Measurements from ENCODE around the gene ISY1. TPM values are rescaled to one million over a fixed set of nuclear protein-coding genes. Genes with fewer than 3 reads are reported as not detected.

ISY1 gene
- total RNA-seq, 4 donors from 2014 or later = 19.6 to 34.9 (median 22.3) TPM

DNA sequence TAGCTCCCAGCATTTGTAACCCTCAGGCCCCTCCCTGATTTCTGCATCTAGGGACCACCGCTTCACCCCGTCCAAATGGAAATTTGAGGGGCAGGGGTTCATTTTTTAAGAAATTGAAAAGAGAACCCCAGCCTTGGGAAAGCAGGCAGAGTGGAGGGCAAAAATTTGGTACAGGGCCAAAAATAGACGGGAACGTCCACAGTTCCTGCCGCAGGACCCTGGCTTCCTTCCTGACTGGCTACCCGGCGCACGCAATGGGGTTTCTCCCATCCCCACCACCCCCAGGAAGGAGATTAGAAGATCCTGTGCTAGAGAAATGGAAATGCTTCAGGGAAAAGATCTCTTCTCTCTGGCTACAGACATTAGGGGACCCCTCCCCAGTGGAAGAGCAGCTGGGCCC lies 79.4 kb downstream of the ISY1 start:
- Histone ChIP-seq H3K9me3 (no peaks in the 10 kb centered on the region), H3K27ac (no peak overlapping the region), H3K36me3 (no peaks in the 10 kb centered on the region), H3K4me3 (no peak overlapping the region), H3K27me3 (no peaks in the 10 kb centered on the region), H3K4me1 (no peaks in the 10 kb centered on the region)
- in situ Hi-C loops (cut with MboI; ENCODE audit: low sequenced_read_pairs in 4 of 4) (loop anchor here in 1 of 4 donors (25.0 kb wide), 1 partner anchor 119 kb away; no protein-coding TSS in a partner anchor), intact Hi-C loops (cut with DNase I; ENCODE audit: low total_unique reads) (no loop called here)
- ATAC-seq = no peak
- no peak for DNase-seq
- no peak for TF ChIP-seq POLR2A (IDR thresholded peaks at IDR 0.05)
- TF ChIP-seq, protein P1, sequence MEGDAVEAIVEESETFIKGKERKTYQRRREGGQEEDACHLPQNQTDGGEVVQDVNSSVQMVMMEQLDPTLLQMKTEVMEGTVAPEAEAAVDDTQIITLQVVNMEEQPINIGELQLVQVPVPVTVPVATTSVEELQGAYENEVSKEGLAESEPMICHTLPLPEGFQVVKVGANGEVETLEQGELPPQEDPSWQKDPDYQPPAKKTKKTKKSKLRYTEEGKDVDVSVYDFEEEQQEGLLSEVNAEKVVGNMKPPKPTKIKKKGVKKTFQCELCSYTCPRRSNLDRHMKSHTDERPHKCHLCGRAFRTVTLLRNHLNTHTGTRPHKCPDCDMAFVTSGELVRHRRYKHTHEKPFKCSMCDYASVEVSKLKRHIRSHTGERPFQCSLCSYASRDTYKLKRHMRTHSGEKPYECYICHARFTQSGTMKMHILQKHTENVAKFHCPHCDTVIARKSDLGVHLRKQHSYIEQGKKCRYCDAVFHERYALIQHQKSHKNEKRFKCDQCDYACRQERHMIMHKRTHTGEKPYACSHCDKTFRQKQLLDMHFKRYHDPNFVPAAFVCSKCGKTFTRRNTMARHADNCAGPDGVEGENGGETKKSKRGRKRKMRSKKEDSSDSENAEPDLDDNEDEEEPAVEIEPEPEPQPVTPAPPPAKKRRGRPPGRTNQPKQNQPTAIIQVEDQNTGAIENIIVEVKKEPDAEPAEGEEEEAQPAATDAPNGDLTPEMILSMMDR (IDR thresholded peaks at IDR 0.05 in 4 of 5, conservative IDR thresholded peaks at IDR 0.05 in 1 of 5) = no peak

DNA sequence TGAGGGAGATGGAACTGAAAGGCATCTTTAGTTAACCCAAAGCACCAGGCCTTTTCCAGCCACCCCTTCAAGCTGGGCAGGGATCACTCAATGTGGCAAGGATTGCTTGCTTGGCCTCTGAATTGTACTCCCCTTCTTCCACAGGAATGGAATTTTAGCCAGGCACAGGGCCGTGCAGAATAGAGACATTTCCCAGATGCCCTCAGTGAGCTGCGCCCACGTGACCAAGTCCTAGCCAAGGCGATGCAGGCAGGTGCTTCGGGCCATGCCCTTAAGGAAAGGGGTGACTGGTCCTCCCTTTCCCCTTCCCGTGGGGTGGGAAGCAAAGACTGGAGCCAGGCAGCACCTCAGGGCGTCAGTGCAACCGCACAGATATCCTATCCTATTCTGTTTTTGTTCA lies 82.4 kb downstream of the ISY1 start:
- intact Hi-C loops (cut with DNase I; ENCODE audit: low total_unique reads) = no loop called here
- TF ChIP-seq, protein P1 (IDR thresholded peaks at IDR 0.05 in 4 of 5, conservative IDR thresholded peaks at IDR 0.05 in 1 of 5) = no peak
- TF ChIP-seq POLR2A (IDR thresholded peaks at IDR 0.05) = no peak
- Histone ChIP-seq H3K4me3 (no peak overlapping the region), H3K27ac (no peak overlapping the region), H3K4me1 (no peaks in the 10 kb centered on the region), H3K36me3 (no peaks in the 10 kb centered on the region), H3K27me3 (no peaks in the 10 kb centered on the region), H3K9me3 (no peaks in the 10 kb centered on the region)
- in situ Hi-C loops (cut with MboI; ENCODE audit: low sequenced_read_pairs in 4 of 4) = loop anchor here in 1 of 4 donors (25.0 kb wide), 1 partner anchor 116 kb away; no protein-coding TSS in a partner anchor
- DNase-seq = no peak
- ATAC-seq = no peak

Other genes starting within 250 kb of the ISY1 start
- gene CFAP92, start 167.0 kb downstream of the ISY1 start, total RNA-seq = under 1 TPM in 3 of 4 donors, not detected in 1; 0.07 to 0.34 (median 0.20) TPM
- 1 to 10 TPM in 1 of 4 donors, under 1 TPM in 3; 0.26 to 1.2 (median 0.45) TPM for gene EFCC1, start 159.8 kb downstream of the ISY1 start, total RNA-seq
- under 1 TPM in 1 of 4 donors, not detected in 3; 0.42 TPM for gene GP9, start 100.3 kb downstream of the ISY1 start, total RNA-seq
- gene RAB43, start 39.3 kb downstream of the ISY1 start, total RNA-seq = 1 to 10 TPM; 1.1 to 3.9 (median 2.5) TPM
- 1,000 to 10,000 TPM in 2 of 4 donors, 100 to 1,000 TPM in 2; 784 to 1,263 (median 979) TPM for gene CNBP, start 22.8 kb upstream of the ISY1 start, total RNA-seq
- gene COPG1, start 88.5 kb upstream of the ISY1 start, total RNA-seq = 100 to 1,000 TPM in 1 of 4 donors, 10 to 100 TPM in 3; 59.7 to 101 (median 79.8) TPM
- 10 to 100 TPM; 24.7 to 35.2 (median 29.5) TPM for gene HMCES, start 117.8 kb upstream of the ISY1 start, total RNA-seq

Data from gastrocnemius medialis (tissue), 4 donors.